Fibroblast of villous mesenchyme (primary cell): ENCODE measurements around the gene ADAMTS17. TPM values are rescaled to one million over a fixed set of nuclear protein-coding genes. Genes with fewer than 3 reads are reported as not detected.

Experiments used
- DNase-seq: peaks from one replicate; pipeline ENCODE4 v3.0.0-alpha.2; 2010; ENCODE audit warnings: low read depth
- H3K4me3 ChIP-seq: 2 replicates; pipeline ENCODE4 v1.5.1; 2011; ENCODE audit warnings: low read depth, mild to moderate bottlenecking, low read length
- total RNA-seq: library from RNA; depleted of rRNA; stranded (reverse); fragments of >200 nt; gene quantifications from 2 replicates; pipeline ENCODE4 v1.2.3, GENCODE V29; 2012
- TF ChIP-seq, protein P1 (sequence below): IDR thresholded peaks from 2 replicates; pipeline ENCODE4 v1.5.1; 2012; ENCODE audit warnings: low read depth, mild to moderate bottlenecking, low read length; ENCODE audit not compliant: insufficient read depth

The ADAMTS17 gene
- total RNA-seq, 1 donor, result under 0.01 TPM

DNA sequence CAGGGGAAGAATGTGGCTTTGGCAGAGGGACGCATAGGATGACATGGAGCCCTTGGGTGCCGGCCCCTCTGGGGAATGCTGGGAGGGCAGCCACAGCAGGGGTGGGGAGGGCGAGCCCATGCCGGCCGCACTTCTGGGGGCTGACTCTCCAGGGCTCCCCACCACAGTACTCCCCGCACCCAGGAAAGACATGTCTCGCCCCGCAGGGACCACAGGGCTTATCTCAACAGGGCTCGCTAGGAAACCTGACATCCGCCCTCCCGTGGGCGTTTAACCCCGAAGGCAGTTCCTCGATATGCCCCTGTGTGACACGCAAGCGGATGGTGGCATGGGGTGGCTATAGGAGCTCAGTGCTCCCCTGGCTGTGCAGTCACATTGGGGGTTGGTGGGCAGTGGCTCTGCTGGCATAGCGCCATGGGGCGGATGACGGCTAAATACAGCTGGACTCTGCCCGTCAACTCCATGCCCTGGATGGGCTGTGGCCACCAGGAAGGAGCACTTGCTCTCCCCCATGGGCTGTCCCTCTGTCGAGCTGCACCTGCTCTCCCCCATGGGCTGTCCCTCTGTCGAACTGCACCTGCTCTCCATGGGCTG is 141.4 kb downstream of the ADAMTS17 start:
- TF ChIP-seq, protein P1, sequence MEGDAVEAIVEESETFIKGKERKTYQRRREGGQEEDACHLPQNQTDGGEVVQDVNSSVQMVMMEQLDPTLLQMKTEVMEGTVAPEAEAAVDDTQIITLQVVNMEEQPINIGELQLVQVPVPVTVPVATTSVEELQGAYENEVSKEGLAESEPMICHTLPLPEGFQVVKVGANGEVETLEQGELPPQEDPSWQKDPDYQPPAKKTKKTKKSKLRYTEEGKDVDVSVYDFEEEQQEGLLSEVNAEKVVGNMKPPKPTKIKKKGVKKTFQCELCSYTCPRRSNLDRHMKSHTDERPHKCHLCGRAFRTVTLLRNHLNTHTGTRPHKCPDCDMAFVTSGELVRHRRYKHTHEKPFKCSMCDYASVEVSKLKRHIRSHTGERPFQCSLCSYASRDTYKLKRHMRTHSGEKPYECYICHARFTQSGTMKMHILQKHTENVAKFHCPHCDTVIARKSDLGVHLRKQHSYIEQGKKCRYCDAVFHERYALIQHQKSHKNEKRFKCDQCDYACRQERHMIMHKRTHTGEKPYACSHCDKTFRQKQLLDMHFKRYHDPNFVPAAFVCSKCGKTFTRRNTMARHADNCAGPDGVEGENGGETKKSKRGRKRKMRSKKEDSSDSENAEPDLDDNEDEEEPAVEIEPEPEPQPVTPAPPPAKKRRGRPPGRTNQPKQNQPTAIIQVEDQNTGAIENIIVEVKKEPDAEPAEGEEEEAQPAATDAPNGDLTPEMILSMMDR, result no peak
- no peak overlapping the region for H3K4me3 ChIP-seq
- DNase-seq, result no peak

DNA sequence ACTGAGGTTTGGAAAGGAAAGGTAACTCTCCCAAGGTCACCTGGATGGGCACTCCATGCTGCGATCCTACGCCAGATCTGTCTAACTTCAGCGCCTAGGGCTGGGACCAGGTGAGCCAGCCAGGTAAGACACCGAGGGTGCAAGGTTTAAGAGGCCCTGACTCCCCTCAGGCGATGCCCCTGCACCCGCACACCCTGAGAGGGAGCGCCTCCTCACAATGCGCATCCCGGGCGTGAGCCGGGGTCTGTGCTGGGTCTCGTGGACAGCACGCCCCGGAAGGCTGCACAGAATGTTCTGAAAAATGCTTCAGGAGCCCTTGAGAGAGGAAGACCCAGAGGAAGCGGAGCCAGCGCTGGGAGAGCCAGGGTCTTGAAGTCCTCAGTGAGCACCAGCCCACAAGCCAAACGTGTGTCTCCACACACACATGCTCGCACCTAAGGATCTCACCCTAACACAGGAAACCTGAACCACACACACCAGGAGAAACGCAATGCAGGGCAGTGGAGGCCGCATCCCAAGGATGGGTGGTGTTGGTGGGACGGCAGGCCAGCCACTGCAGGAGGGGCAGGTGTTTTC is 142.0 kb downstream of the ADAMTS17 start:
- H3K4me3 ChIP-seq, result no peak overlapping the region
- TF ChIP-seq, protein P1, result no peak
- no peak for DNase-seq

DNA sequence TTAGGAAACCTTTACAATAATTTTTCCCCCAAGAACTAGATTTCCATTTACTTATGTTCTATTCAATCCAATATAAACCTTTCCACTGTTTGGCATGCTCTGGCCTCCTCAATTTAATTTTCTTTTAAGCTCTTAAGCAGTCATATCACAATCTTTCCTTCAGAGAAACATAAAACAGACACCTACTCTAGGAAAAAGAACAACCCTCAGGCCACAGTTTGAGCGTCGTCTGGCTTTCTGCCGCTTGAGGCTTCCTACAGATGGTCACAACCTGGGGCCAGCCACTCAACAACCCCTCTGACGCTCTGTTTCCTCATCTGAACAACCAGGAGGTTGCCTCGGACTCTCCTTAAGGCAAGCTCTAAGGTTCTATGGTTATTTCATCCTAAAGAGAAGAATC is 143.3 kb downstream of the ADAMTS17 start:
- no peak overlapping the region for H3K4me3 ChIP-seq
- TF ChIP-seq, protein P1, result no peak
- DNase-seq, result peak; percentile 48

DNA sequence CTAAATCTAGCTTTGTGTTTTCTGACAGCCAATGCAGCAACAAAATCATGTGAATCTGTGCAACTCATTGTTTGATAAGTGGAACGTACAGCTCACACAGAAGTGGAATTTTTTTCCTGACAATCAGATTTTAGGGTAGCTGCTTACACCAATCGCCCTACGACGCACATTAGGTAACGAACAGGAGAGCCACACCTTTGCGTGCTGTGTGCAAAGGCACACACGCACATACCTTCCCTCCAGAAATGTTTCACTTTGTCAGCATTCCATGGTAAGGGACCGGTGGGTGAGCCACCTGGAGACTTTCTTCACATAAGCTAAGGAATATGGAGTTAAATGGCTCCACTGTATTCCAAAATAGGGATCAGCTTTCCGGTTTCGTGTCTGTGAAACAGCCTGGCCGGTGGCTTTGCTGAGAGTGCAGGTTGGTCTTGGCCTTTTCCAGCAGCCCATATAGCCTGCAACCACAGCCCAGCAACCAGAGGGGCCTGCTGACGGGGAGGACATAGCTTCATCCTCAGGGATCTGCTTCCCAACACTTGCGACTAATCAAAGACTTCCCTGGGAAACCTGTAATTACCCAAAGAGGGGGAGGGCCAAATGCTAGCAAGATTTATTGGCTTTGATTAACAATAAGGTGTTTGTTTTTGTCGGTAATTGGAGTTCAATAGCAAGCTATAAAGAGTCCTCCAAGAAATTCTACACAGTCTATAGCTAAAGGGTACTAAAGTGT is 145.3 kb downstream of the ADAMTS17 start:
- no peak overlapping the region for H3K4me3 ChIP-seq
- DNase-seq, result no peak
- TF ChIP-seq, protein P1, result no peak

DNA sequence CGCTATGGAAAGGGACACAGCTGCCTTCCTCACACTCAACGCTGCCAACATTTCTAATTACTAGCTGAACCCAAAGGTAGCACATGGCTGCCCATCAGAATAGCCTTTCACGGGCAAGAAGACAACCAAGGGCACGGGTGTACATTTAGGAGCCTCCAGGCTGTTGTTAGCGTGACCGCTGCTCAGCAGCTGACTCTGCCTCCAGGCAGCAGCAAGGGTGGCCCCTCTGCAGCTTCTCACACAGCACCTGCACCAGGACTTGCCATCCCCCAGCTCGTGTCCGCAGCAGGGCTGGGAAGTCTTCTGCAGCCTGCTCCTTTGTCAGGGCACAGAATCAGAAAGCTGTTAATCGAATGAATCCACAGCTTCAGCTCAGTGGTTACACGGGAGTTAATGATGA is 146.8 kb downstream of the ADAMTS17 start:
- DNase-seq, result no peak
- no peak overlapping the region for H3K4me3 ChIP-seq
- TF ChIP-seq, protein P1, result no peak

DNA sequence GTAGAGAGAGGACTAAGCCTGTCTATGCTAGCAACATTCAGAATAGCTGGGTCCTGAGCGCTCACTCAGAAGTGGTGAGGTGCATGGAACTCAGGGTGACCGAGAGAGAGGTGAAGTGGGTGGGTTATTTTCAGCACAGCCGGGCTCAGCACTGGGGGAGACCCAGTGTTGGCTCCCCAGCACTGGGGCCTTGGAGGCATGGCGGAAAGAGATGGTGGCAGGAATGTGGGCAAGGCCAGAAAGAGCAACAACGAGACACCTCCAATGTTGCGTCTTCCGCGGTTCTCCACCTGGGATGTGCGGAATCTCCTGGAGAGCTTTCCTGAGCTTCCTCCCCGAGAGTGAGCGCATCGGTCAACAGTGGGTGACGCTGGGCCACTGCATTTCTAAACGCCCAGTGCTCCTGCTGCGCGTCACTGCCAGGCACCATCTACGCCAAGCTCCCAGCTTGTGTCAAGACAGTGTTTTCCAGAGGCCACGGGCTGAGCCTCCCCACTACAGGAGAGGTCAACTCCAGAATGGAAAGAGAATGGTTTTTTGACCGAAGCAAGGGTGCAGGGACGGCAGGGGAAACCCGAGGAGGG is 148.4 kb downstream of the ADAMTS17 start:
- TF ChIP-seq, protein P1, result no peak
- no peak overlapping the region for H3K4me3 ChIP-seq
- DNase-seq, result no peak
